GM18526 (cell line): ENCODE data around the gene DBP.

ENCODE experiments used
- POLR2A ChIP-seq: IDR thresholded peaks from 3 replicates; pipeline ENCODE4 v1.6.1; 2011; ENCODE audit not compliant: insufficient read length; ENCODE audit errors: extremely low read depth

The DBP gene

DNA sequence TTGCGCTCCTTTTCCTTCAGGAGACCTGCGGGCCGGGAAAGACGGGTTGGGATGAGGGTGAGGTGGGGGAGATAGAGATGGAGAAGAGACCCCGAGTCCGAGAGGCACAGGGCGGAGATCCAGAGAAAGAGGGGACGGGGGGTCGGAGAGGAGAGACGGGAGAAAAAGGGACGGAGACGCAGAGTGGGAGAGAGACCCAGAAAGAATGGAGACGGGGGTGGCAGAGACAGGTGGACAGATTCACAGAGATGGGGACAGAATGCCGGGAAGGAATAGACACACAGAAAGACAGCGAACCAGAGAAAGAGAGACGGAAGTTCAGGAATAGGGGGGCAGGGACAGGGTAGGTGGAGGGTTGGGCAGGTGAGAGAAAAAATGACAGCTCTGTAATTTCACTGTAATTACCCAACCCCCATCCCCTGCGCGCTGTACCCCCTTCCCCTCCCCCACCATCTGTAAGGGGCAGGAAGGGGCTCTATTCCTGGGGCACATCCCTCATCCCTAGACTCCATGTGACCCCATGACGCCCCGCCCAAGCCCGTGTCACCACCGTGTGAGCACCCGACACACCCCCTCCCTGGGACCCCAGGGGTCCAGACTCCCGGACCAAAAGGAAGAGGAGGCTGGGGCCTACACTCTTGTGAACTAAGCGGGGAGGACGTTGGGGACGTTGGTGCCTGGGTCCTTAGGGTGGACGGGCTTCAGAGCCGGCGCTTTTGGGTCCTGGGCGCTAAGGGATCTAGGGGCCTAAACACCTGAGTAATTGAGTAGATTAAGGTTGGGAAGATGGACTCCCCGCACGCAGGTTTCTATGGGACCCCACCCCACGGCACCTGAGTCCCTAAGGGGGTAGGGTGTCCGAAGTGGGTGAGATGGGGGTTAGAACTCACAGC lies 967 bp downstream of the DBP start:
- TF ChIP-seq POLR2A: no peak

DNA sequence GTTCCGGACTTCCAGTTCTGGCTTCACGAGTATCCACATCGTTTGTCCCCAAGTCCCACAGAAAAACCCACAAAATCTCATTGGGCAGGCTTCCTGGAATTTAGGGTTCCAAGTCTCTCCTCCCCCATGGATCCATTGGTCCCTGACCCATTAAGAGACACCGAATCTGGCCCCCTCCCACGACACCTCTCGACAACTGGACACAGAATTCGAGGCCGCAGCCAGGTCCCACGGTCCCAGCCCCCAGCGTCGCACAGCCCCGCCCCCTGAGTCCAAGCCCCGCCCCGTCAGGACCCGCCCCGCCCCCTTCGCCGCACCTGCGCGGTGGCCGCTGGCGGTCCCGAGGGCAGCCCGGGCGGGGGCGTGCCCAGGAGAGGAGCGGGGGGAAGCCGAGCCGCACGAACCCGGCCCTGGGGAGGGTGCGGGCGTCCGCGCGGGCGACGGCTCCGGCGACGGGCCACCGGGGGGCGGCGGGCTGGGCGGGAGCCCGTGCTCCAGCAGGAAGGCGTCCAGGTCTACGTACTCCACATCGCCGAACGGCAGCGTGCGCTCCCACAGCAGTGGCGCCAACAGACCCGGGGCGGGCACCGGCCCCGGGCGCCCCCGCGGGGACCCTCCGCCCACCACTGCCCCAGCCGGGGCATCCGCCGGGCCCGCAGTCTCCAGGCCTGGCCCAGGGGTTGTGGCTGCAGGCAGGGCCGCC lies 1.8 kb downstream of the DBP start:
- peak; percentile 35 for TF ChIP-seq POLR2A

DNA sequence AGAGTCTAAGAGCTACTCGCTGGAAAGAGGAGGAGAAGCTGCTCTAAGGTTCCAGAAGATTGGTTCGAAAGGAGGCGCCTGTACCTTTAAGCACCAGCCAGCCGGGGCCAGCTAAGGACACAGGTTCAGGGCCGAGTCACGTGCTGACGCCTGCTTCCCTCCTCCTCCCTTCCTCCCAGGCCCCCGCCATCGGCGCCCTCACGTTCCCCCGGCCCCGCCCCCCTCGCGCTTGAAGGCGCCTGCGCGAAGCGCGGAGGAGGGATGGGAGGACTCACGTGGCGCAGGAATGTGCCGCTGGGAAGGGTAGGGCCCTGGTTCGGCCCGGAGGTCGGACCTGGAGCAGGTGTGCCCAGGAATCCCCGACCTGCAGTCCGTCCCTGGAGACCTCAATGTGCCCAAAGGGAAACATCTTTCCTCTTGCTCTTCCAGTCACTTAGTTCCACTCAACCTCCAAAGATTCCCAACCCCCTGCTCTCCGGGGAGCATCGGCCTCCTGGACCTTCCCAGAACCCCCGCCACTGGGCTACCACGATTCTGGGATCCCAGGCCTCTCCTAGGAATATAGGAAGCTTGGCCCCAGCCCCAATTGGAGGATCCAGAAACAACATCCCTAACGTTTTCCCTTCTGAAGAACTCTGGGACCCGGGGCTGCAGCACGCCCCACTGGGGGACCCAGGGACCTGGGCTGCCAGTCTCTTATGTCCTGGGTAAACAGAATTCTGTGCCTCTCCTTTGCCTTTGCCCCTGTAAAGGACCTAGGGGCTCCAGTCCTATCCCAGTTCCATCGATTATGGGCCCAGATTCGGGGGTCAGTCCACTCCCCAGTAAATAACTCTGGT lies 2.5 kb downstream of the DBP start:
- TF ChIP-seq POLR2A: peak; percentile 57

DNA sequence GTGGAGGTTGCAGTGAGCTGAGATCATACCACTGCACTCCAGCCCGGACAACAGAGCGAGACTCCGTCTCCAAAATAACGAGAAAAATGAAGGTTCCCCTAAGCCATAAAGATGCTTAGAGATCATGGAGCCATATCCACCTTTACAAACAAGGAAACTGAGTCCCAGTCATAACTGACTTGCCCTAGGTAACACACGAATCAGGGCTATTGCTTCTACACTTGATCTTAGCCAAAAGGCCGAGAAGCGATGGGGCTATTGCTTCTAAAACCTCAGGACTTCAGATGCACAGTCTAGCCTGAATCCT lies 3.2 kb downstream of the DBP start:
- TF ChIP-seq POLR2A: no peak

DNA sequence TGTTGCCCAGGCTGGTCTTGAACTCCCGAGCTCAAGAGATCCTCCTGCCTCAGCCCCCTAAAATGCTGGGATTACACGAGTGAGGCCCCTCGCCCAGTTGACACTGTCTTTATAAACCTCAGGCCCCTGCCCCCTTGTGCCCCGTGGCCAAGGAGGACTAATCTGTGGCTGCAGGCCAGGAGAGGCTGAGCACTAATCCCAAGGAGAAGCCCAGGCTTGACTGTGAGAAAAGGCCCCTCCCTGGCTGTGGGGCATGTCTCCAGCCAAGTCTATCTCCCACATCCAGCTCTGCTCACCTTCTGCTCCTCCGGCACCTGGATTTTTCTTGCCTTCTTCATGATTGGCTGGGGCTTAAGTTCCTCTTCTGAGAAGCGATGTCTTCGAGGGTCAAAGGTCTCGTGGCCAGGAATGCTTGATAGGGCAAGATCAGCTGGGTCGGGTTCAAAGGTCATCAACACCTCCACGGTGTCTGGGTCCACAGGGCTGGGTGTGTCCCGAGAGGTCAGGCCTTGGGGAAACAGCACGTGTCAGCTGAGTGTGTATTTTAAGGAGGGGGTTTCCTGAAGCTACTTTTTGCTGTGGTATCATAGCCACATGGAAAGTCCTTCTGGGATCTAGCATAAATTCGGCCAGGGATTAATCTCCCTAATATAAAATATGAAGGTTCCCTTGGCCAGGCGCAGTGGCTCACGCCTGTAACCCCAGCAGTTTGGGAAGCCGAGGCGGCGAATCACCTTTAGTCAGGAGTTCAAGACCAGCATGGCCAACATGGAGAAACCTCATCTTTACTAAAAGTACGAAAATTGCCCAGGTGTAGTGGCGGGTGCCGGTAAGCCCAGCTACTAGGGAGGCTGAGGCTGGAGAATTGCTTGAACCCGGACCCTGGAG lies 3.8 kb downstream of the DBP start:
- no peak for TF ChIP-seq POLR2A

DNA sequence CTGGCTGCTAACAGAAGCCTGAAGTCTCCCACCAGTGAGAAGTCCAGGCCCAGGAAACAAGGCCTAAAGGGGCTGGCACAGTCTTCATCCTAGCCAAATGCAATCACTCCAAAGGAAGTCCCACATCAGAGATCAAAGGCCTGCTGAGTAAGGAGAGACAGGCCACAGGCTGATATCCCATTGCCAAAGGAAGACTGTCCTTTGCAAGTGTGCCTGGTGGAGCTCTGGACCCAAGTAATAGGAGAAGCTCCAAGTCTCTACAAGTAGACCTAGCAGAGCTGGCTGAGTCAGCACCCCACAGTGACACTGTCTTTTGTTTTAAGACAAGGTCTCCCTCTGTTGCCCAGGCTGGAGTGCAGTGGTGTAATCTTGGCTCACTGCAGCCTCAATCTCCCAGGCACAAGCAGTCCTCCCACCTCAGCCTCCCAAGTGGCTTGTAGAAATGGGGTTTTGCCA lies 4.5 kb downstream of the DBP start:
- TF ChIP-seq POLR2A: no peak

DNA sequence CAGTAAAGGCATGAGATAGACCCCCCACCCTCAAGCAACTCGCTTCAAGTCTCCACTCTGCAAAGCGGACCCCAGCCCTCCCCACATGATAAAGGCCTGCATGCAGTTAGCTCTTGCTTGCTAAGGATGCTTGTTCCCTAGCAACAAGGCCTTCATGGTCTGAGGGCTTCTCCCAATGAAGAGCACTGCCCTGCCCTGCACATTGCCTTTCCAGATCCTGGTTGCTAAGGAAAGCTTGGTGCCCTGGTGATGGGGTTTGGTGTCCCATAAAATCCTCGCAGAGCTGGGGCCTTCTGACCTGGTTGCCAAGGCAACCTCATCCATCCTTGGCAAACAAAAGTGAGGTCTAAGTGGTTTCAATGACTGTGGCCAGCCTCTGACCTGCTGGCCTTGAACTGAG lies 6.0 kb downstream of the DBP start:
- TF ChIP-seq POLR2A: no peak

DNA sequence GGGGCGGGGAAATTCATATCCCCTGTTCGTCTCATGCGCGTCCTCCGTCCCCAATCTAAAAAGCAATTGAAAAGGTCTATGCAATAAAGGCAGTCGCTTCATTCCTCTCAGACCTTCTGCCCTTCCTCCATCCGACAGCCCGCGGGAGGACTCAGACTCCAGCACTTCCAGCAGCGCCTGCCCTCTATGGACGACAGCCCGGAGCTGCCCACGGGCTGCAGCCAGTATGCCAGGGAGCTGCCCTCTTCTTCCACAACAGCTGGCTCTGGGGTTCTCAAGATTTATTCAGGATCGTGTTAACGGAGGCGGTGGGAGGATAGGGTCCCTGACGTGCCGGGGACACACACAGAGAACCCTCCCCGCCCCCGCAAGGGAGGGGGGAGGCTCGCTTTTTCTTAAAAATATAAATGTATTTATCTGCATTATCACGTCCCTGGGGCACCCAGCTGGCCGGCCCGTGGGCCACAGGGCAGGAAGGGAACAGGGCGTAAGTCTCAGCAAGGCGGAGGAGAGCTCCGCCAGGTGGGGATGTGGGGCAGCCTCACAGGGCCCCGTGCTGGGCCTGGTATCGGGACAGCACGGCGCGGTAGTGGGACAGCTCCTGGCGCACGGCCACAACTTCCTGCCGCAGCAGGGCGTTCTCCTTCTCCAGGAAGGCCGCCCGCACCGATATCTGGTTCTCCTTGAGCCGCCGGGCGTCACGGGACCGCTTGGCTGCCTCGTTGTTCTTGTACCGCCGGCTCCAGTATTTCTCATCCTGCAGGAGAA lies 6.7 kb downstream of the DBP start:
- no peak for TF ChIP-seq POLR2A

DNA sequence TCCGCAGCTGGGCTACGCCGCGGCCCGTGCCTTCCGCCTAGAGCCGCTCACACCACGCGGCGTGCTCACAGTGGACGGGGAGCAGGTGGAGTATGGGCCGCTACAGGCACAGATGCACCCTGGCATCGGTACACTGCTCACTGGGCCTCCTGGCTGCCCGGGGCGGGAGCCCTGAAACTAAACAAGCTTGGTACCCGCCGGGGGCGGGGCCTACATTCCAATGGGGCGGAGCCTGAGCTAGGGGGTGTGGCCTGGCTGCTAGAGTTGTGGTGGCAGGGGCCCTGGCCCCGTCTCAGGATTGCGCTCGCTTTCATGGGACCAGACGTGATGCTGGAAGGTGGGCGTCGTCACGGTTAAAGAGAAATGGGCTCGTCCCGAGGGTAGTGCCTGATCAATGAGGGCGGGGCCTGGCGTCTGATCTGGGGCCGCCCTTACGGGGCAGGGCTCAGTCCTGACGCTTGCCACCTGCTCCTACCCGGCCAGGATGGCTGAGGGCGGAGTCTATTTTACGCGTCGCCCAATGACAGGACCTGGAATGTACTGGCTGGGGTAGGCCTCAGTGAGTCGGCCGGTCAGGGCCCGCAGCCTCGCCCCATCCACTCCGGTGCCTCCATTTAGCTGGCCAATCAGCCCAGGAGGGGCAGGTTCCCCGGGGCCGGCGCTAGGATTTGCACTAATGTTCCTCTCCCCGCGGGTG lies 7.4 kb downstream of the DBP start:
- no peak for TF ChIP-seq POLR2A

DNA sequence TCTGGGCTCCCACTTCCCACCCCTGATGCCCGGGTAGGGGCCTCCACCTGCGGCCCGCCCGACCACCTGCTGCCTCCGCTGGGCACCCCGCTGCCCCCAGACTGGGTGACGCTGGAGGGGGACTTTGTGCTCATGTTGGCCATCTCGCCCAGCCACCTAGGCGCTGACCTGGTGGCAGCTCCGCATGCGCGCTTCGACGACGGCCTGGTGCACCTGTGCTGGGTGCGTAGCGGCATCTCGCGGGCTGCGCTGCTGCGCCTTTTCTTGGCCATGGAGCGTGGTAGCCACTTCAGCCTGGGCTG lies 7.9 kb downstream of the DBP start:
- no peak for TF ChIP-seq POLR2A

DNA sequence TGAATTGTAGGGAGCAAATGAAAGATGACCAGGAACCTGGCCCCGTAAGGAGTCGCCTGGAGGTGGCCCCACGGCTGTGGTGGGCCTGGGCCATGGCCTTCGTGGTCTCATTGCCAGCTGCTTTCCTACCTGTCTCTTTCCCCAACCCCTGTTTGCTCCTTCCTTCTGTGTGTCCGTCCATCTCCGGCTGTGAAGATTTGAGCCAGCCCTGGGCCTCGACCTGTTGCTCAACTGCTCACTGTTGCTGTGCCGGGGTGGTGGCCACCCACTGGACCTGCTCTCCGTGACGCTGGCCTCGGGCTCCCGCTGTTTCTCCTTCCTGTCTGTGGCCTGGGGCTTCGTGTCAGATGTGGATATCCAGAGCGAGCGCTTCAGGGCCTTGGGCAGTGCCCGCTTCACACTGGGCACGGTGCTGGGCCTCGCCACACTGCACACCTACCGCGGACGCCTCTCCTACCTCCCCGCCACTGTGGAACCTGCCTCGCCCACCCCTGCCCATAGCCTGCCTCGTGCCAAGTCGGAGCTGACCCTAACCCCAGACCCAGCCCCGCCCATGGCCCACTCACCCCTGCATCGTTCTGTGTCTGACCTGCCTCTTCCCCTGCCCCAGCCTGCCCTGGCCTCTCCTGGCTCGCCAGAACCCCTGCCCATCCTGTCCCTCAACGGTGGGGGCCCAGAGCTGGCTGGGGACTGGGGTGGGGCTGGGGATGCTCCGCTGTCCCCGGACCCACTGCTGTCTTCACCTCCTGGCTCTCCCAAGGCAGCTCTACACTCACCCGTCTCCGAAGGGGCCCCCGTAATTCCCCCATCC lies 8.5 kb downstream of the DBP start:
- no peak for TF ChIP-seq POLR2A

DNA sequence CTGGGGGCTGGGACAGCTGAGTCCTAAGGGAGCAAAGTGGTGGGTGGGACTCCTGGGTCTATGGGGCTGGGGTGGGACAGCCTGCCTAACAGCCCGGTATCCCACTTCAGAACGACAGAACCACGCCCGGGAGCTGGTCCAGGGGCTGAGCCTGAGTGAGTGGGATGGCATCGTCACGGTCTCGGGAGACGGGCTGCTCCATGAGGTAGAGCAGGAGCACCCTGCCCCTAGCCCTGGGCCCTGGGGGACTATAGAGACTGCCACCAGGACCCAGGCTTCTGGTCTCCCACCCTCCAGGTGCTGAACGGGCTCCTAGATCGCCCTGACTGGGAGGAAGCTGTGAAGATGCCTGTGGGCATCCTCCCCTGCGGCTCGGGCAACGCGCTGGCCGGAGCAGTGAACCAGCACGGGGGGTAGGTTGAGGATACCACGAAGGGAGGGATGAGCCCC lies 9.3 kb downstream of the DBP start:
- no peak for TF ChIP-seq POLR2A
